GM21723 (cell line): ENCODE data around the gene ENTPD8.
"Not testable (repeated sequence)": the region's sequence is repeated elsewhere in the genome, so short reads cannot be mapped to it uniquely, and the experiment has no call there.

ENCODE experiments used
- ATAC-seq: cut with Tn5 transposase; IDR thresholded peaks from one replicate; pipeline ENCODE4 v1.9.1; 2021; ENCODE audit warnings: mild to moderate bottlenecking, moderate library complexity; ENCODE audit not compliant: unreplicated experiment

The ENTPD8 gene

DNA sequence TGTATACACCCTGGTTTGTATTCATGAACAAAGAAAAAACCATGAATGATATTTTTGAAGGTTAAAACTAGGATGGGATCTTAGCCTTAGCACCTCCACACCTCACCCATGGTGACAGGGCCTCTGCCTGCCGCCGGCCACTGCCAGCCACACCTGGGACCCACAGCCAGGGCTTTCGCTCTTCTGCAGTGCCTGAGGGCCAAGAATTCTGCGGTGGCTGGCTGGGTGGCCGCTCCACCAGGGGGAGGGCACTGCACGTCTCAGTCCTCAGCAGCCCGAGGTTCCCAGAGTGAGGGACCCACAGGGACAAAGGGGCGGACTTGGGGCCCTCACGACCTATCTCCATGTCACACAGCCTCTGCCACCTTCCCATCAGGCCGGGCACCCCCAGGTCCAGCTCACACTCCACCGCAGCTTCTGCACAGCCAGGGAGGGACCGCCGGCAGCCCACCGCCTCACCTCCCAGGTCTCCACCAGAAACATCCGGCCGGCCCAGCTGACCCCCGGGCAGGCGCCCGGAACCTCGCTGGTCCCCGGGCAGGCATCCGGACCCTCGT lies 25.1 kb downstream of the ENTPD8 start:
- no peak for ATAC-seq

DNA sequence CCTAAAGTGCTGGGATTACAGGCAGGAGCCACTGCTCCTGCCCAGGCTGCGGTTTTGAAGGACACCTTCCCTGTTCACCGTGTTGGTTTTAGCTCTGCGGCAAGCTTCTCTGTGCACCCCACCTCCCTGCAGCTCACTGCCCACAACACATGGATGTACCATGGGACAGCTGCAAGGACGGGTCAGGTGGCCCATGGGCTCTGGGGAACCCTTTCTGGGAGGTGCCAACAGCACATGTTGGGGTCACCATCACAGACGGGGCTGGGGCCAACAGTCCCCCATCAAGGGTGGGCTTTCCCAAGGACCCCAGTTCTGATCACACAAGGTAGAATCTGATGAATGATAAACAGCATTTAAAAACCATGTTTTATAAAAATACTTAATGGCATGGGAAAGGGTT lies 25.7 kb downstream of the ENTPD8 start:
- ATAC-seq: no peak

DNA sequence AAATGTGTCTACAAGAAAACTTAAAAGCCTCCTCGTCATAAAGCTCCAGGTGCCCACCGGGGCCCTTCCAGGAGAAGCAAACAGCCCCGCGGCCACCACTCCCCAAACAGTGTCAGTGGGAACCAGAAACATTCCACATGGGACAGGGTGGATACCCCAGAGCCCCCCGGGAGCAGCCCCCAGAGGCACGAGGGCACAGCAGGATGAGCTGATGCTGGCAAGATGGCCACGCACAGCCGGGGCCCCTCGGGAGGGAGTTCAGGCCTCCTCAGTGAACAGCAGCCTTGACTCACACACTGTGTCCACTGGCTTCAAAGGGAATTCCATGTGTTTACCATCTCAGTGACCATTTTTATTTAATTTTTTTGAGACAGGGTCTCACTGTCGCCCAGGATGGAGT lies 28.7 kb downstream of the ENTPD8 start:
- no peak for ATAC-seq

DNA sequence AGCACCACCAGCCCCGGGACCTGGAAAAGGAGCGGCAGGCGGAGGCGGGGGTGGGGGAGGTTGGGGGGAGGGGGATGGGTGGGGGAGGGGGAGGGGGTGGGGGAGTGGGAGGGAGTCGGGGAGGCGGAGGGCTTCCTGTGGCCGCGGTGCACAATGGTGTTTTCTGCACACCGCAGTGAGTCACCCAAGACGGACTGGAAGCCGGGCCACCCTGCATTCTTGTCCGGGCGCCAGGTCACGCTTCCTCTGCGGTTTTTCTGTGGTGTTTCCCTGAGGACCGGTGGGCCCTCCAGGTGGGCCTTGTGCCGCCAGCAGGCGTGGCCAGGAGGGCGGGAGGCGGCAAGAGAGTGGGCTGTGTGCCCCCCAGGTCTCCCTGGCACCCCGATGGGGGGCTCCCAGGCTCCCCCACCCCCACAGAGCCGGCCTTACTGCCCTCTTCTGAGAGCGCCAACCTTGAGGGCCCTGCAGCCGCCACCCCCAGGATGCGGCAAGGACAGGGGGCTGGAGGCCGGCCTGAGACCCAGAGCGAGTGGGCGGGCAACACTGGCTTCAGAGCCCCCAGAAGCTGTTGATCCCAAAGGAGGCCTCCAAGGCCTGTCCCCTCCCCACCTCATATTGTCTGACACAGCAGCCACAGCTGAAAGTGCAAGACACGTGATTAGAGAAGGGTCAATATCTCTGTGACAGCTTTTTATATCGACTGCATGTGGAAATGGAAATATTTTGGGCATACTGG lies 29.3 kb downstream of the ENTPD8 start:
- no peak for ATAC-seq

DNA sequence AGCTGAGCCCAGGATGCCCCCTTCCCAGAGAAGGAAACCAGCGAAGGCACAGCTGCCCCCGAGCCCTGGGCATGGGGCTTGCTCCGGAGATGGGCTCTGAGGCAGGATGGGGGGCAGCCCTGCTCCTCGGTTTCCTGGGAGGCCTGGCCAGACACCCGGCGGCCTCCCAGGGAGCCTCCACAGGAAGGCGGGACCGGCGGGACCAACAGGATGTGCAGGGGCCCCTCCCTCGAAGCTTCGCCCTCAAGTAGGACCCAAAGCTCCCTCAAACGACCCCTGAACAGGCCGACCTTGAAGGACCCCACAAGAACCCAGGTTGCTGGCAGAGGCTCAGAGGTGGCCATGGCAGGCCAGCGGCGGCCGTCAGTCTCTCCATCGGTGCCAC lies 29.9 kb downstream of the ENTPD8 start:
- ATAC-seq: no peak

DNA sequence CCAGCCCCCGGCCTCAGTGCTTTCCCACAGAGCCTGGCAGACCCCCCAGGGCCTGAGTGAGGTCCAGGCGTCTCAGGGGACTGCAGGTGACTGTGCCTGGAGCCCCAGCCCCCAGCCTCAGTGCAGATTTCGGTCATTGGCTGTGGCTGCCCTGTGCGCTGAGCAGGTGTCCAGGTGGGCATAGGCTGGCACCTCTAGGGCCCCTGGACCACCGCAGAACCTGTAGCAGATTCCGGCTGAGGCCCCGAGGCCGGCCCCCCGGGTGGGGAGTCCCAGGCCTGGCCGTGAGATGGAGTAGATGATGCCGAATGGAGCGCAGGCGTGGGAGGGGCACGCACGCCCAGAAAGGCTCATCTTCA lies 30.3 kb downstream of the ENTPD8 start:
- ATAC-seq: no peak

DNA sequence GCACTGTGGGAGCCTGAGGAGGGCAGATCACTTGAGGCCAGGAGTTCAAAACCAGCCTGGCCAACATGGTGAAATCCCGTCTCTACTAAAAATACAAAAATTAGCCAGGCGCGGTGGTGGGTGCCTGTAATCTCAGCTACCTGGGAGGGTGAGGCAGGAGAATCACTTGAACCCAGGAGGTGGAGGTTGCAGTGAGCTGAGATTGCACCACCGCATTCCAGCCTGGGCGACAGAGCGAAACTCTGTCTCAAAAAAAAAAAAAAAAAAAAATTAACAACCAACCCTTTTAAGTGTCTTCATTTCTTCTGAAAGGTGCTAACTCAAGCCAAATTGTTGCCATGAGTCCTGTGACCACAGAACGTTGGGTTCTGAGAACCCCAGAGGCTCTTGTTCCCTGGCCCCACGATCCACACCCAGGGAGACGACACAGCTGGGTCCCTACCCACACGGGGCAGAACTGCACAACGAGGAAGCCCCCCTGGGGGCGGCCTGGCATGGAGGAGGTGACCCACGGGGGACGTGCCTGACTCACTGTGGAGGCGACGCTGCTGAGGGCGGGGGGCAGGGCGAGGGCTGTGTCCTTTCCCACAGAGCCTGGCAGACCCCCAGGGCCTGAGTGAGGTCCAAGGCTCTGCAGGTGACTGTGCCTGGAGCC lies 30.8 kb downstream of the ENTPD8 start:
- ATAC-seq: not testable (repeated sequence)

DNA sequence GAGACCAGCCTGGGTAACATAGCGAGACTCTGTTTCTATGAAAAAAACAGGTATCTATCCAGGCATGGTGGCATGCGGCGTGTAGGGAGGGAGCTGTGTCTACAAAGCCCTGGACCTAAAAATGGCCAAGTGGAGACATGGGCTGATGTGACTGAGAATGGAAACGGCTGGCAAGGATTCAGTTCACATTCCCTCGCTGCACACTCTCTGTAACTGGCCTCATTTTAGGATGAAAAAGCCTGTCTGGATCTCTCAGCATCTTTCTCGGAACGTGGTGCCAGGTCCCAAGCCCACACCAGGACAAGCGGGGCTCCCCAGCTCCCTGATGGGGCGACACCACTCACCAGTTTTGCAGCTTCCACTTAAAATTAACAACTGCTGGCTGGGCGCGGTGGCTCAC lies 31.6 kb downstream of the ENTPD8 start:
- no peak for ATAC-seq

DNA sequence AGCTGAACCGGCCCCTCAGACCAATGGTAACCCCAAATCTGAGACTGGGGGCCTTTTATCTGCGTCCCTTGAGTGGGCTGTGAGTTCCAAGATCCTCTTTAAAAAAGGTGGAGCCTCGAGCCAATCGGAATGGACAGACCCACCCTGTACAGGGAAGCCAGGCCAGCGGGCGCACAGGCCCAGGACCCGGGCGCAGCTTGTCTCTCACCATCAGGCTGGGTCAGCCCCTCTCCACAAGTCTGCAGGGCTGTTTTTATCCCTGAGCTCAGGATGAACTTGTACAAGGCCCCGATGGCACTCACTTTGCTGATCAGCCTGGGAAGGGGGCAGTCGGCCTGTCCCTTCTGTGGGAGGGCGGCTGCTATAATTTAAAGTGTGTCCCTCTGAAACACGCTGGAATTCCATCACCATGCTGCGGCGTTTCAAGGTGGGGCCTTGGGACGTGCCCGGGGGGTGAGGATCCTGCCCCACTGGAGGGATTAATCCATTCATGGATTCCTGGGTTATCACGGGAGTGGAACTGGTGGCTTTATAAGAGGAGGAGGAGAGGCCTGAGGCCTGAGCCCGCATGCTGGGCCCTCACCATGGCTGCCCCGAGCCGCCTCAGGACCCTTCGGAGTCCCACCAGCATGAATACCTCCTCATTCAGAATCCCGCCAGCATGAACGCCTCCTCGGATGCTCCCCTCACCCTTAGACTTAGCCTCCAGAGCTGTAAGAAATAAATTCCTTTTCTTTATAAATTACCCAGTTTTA lies 32.3 kb downstream of the ENTPD8 start:
- no peak for ATAC-seq

DNA sequence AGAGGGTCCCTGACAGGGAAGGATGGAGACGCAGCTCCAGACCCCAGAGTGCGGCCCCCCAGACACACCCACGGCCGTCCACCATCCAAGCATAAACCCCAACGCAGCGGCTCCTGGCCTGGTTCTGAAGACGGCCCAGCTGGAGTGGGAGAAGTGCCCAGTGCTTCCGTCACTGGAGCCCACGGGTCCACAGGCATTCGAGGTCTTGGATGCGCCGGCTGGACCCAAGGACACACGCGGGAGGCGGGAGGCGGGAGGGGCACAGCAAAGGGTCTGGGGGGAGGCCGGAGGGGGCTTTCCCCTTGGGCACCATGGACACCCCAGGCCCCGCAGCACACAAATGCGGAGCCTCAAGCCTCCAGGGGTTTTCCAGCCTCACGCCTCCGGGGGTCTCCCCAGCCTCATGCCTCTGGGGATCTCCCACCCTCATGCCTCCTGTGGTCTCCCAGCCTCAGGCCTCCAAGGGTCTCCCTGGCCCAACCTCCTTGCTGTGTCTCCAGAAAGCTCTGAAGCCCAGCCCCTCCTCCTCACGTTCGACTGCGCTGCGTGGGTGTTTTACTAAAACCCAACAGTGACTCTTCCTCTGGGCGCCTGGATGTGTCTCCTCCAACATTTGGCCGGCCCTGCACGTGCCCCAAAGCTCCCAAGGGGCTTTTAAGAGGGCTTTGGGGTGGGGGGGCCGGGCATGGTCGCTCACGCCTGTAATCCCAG lies 33.4 kb downstream of the ENTPD8 start:
- no peak for ATAC-seq

DNA sequence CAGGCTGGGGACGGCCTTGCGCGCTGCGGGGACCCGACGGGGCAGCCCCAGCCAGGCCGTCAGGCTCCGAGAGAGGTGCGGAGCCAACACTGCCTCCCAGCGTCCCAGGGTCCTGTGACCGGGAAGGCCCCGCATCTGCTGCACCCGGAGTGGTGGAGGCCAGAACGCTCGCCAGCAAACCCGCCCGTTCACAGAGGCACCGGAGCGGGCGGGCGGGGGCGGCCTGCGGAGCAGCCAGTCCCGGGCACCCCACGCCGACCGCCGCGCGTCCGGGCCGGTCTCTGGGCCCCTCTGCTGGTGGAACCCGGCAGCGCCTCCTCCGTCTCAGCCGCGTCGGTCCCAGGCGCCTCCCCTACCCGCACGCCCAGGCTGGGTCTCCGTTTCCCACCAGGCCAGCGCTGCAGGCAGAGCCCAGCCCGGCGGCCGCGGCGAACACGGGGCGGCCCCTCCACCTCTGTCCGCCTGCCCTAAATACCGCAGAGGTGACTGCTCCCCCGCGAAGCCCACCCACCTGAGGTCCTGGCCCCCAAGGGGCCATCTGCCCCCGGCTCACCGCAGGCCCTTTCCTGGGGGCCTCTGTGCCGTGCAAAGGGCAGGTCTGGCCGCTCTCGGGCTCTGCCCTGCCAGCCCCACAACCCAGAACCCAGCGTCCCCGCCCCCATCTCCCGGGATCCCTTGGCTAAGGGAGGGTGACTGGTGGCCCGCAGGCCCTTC lies 34.1 kb downstream of the ENTPD8 start:
- no peak for ATAC-seq

DNA sequence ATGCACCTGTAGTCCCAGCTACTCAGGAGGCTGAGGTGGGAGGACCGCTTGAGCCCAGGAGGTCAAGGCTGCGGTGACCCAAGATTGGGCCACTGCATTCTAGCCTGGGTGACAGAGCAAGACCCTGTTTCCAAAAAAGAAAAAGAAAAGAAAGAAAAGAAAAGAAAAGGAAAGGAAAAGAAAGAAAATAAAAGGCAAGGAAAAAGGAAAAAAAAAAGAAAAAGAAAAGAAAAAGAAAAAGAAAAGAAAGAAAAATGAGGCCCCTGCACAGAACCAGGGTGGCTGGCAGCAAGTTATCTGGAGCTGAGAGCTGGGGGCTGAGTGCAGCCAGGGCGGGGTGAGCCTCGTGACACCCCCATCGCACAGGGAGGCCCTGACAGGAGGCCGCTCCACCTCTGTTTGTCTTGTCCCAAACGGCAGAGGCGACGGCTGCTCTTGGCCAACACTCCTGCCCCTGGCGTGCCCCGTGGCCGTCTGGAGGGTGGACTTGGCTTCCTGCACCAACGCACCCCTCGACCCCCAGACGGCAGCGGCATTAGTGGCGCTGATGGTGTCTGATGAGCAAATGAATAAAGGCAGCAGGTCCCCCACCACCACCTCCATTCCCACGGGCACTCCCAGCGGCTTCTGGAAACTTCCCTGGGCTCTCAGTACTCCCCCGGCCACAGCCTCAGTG lies 34.9 kb downstream of the ENTPD8 start:
- ATAC-seq: no peak

DNA sequence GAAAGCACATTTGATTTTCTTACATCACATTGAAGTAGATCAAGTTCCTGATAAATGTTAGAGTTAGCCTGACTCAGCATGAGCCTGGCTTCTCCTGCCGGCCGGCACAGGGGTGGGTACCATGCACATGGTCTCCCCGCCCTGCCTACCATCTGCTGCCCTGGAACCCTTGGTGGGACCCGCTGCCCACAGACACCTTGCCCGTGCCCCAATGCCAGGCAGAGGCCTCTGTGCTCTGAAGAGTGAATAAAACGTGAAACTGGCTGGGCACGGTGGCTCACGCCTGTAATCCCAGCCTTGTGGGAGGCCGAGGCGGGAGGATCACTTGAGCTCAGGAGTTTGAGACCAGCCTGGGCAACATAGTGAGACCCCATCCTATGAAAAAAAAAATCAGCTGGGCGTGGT lies 35.5 kb downstream of the ENTPD8 start:
- no peak for ATAC-seq

DNA sequence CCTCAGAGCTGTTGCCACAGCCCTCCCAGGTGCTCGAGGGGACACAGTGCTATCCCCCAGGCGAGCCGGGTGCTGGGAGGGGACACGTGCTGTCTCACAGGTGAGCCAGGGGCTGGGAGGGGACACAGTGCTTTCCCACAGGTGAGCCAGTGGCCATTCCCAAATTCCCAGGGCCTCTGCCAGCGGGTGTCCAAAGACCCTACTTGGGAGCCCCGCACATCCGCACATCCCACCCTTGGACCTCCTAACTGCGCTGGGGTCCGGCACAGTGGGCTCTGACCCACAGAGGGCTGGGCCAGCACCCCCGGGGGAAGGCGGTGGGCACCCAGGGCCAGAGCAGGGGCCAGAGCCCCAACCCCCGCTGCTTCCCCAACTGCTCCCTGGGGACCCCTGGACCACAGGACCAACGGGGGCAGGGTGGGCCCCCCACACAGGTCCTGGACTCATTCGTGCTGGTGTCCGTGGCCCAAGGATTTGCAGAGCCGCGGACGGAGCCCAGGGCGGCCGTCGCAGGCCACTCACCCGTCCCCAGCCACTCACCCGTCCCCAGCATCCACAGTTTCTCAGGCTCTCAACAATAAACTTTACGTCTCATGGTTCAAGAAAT lies 36.1 kb downstream of the ENTPD8 start:
- no peak for ATAC-seq

DNA sequence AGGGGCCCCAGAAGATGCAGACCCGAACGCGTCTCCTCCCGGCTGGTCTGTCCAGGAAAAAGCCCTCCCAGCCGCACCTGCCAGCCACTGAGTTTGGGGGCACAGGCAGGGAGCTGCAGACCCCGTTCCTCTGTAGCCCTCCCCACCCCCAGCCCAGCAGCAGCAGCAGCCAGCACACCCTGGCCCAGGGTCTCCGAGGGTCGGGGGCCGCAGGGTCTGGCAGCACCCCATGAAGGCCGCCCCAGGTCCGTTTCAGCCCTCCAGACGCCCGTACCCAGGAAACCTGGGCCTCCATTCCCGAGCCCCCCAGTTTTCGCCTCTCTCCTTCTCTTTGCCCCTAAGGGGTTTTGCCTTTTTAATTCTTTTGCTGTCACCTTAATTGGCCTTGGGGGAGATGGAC lies 37.9 kb downstream of the ENTPD8 start:
- ATAC-seq: no peak

DNA sequence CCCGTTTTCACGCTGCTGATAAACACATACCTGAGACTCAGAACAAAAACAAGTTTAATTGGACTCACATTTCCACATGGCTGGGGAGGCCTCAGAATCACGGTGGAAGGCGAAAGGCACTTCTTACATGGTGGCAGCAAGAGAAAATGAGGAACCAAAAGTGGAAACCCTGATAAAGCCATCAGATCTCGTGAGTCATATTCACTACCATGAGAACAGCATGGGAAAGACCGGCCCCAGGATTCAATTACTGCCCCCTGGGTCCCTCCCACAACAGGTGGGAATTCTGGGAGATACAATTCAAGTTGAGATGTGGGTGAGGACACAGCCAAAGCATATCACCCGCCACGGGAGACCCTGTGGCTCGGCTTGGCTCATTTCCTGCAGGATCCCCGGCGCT lies 38.4 kb downstream of the ENTPD8 start:
- ATAC-seq: no peak

DNA sequence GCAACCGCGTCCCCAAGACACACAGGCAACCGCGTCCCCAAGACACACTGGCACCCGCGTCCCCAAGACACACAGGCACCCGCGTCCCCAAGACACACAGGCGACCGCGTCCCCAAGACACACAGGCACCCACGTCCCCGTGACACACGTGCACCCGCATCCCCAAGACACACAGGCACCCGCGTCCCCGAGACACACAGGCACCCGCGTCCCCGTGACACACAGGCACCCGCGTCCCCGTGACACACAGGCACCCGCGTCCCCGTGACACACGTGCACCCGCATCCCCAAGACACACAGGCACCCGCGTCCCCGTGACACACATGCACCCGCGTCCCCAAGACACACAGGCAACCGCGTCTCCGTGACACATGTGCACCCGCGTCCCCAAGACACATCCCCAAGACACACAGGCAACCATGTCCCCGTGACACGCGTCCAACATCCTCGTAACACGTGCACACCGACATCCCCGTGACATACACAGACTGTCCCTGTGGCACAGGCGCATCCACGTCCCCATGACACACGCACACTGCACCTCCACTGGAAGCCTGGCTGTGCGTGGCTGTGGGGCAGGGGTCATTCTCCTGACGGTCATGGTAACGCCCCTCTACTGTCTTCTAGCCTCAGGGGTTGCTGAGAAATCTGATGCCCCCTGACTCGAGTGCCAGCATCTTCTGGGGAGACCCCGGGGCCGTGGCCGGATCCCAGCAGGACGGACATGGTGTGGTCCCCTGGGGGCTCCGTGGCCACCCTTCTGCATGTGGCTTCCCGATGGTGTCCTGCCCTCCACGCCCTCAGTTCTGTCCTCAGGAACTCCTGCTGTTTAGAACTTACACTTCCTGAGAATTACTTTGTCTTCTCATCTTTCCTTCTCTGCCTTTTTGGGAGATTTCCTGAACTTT lies 42.3 kb downstream of the ENTPD8 start:
- no peak for ATAC-seq

DNA sequence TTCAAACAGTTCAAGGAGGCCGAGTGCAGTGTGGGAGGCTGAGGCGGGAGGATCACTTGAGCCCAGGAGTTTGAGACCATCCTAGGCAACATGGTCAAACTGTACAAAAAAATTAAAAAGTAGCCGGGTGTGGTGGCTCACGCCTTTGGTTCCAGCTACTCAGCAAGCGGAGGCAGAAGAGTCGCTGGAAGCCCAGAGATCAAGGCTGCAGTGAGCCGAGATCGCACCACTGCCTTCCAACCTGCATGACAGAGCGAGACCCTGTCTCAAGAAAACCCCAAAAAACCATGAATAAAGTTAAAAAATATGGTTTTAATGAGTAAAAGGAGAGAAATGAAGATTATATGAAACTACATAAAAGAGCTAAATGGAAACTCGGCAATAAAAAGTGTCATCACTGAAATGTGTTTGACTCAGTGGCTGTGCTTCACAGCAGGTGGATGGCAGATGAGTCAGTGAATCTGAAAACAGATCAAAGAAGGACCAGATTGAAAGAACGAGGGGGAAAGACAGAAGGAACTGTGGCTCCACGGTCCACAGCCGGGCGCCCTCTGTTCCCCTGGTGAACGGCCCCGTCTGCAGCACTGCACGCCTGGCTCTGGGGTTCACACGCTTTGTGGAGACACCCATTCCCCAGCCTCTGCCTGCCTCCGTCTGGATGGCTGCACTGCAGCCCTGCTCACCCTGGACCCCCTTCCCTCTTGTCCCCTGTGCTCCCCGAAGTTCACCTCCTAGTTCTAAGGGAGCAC lies 43.3 kb downstream of the ENTPD8 start:
- no peak for ATAC-seq
